Hepatocyte (in vitro differentiated cells): ENCODE data around the gene ALDH1A3. TPM values are rescaled to one million over a fixed set of nuclear protein-coding genes. Genes with fewer than 3 reads are reported as not detected.
A peak's percentile ranks its signal among the peaks of the same experiment; 100 is the strongest.

Source experiments
- DNase-seq: peaks from one replicate; pipeline ENCODE4 v3.0.0-alpha.2; 2016; ENCODE audit warnings: low spot score
- H2AFZ ChIP-seq: fragments of 200-600 bp; sonication (generic); 2 replicates; pipeline ENCODE4 v1.6.0; 2016; ENCODE audit warnings: antibody characterized with exemption, mild to moderate bottlenecking
- H3K27ac ChIP-seq: fragments of 200-600 bp; sonication (generic); 2 replicates; pipeline ENCODE4 v1.5.1; 2016; ENCODE audit warnings: mild to moderate bottlenecking
- H3K27me3 ChIP-seq: fragments of 200-600 bp; sonication (generic); 2 replicates; pipeline ENCODE4 v1.6.1; 2016
- H3K36me3 ChIP-seq: fragments of 200-600 bp; sonication (generic); replicated peaks from 2 replicates; pipeline ENCODE4 v1.5.1; 2016; ENCODE audit warnings: low read depth; ENCODE audit not compliant: insufficient read depth
- H3K4me1 ChIP-seq: fragments of 200-600 bp; sonication (generic); 2 replicates; pipeline ENCODE4 v1.5.1; 2016; ENCODE audit warnings: mild to moderate bottlenecking, moderate library complexity; ENCODE audit not compliant: insufficient read depth
- H3K4me2 ChIP-seq: fragments of 200-600 bp; sonication (generic); 2 replicates; pipeline ENCODE4 v1.6.0; 2016
- H3K4me3 ChIP-seq: fragments of 200-600 bp; sonication (generic); 2 replicates; pipeline ENCODE4 v1.5.1; 2016; ENCODE audit warnings: mild to moderate bottlenecking
- H3K79me2 ChIP-seq: fragments of 200-600 bp; sonication (generic); 2 replicates; pipeline ENCODE4 v1.6.0; 2017; ENCODE audit warnings: mild to moderate bottlenecking
- H3K9me2 ChIP-seq: fragments of 200-600 bp; sonication (generic); replicated peaks from 2 replicates; pipeline ENCODE4 v1.6.0; 2017; ENCODE audit warnings: mild to moderate bottlenecking; ENCODE audit not compliant: insufficient read depth
- H3K9me3 ChIP-seq: fragments of 200-600 bp; sonication (generic); 2 replicates; pipeline ENCODE4 v1.5.1; 2016; ENCODE audit warnings: low read depth, mild to moderate bottlenecking
- H4K20me1 ChIP-seq: fragments of 200-600 bp; sonication (generic); 2 replicates; pipeline ENCODE4 v1.6.0; 2016; ENCODE audit warnings: mild to moderate bottlenecking; ENCODE audit not compliant: insufficient read depth, poor library complexity, severe bottlenecking
- CTCF ChIP-seq: fragments of 200-600 bp; sonication (generic); IDR thresholded peaks from 2 replicates; pipeline ENCODE4 v1.5.1; 2016; ENCODE audit warnings: antibody characterized with exemption, mild to moderate bottlenecking; ENCODE audit not compliant: poor library complexity
- EZH2 ChIP-seq: fragments of 200-600 bp; sonication (generic); IDR thresholded peaks from 2 replicates; pipeline ENCODE4 v1.6.1; 2016; ENCODE audit warnings: antibody characterized with exemption, mild to moderate bottlenecking, borderline replicate concordance
- EZH2phosphoT487 ChIP-seq: fragments of 200-600 bp; sonication (generic); IDR thresholded peaks from one replicate; pipeline ENCODE4 v1.6.1; 2018; ENCODE audit warnings: antibody characterized with exemption, mild to moderate bottlenecking, low read depth, moderate library complexity; ENCODE audit not compliant: unreplicated experiment, severe bottlenecking
- WGBS: methylation state at CpG from one replicate; pipeline ENCODE4 v1.1.6; 2016; ENCODE audit warnings: low lambda C conversion rate; ENCODE audit errors: missing lambda C conversion rate; 5-methylcytosine and 5-hydroxymethylcytosine counted together
- polyA plus RNA-seq: library from polyadenylated mRNA; unstranded; fragments of >200 nt; fragmentation: Nextera tagmentation; extraction: Ambion mirVana; gene quantifications from 2 replicates; pipeline ENCODE4 v1.2.1, GENCODE V29; 2016
- total RNA-seq: library from RNA; depleted of rRNA; stranded (reverse); fragments of >200 nt; gene quantifications from 2 replicates; pipeline ENCODE4 v1.2.3, GENCODE V29; 2014

The ALDH1A3 gene
- total and polyA plus RNA-seq, 2 experiments from 2014 or later, result 6.8 to 20.5 TPM

- WGBS, result 43% methylated on average over 3 of the region's 3 CpGs
- Histone ChIP-seq H3K9me3 (no peaks in the 10 kb centered on the region), H3K9me2 (no peaks in the 10 kb centered on the region), H3K36me3 (no peaks in the 10 kb centered on the region), H3K4me3 (no peak overlapping the region), H3K79me2 (no peaks in the 10 kb centered on the region), H3K4me1 (no peaks in the 10 kb centered on the region), H4K20me1 (no peaks in the 10 kb centered on the region), H2AFZ (no peak overlapping the region), H3K4me2 (no peak overlapping the region), H3K27ac (peak overlapping the region; percentile 17), H3K27me3 (no peaks in the 10 kb centered on the region)
- no peak for TF ChIP-seq EZH2phosphoT487
- TF ChIP-seq EZH2, result no peak
- TF ChIP-seq CTCF, result no peak
- no peak for DNase-seq
Measured at GRCh38 chr15:100867433-100867832, 12.2 kb upstream of the ALDH1A3 start.

GRCh38 chr15:100869151-100869999 lies 10.3 kb upstream of the ALDH1A3 start:
- WGBS, result 60% methylated on average over 13 of the region's 13 CpGs
- no peaks in the 10 kb centered on the region for H4K20me1 ChIP-seq

GRCh38 chr15:100873029-100873677 lies 6.5 kb upstream of the ALDH1A3 start:
- no peak overlapping the region for H3K4me2 ChIP-seq
- DNase-seq, result peak; percentile 87
- H2AFZ ChIP-seq, result no peak overlapping the region
- H4K20me1 ChIP-seq, result no peaks in the 10 kb centered on the region
- H3K79me2 ChIP-seq, result no peaks in the 10 kb centered on the region
- no peaks in the 10 kb centered on the region for H3K9me2 ChIP-seq
- peaks cover 36% of the 10 kb centered on the region for H3K27me3 ChIP-seq
- H3K9me3 ChIP-seq, result no peaks in the 10 kb centered on the region
- no peak overlapping the region for H3K27ac ChIP-seq
- H3K4me3 ChIP-seq, result no peak overlapping the region
- no peaks in the 10 kb centered on the region for H3K36me3 ChIP-seq
- 29% methylated on average over 2 of the region's 2 CpGs for WGBS
- no peaks in the 10 kb centered on the region for H3K4me1 ChIP-seq
- TF ChIP-seq CTCF (peak; percentile 89), EZH2phosphoT487 (no peak)

More at GRCh38 chr15:100869151-100869999, 10.3 kb upstream of the ALDH1A3 start:
- H3K4me2 ChIP-seq, result no peak overlapping the region
- H3K27me3 ChIP-seq, result peaks cover 6% of the 10 kb centered on the region
- no peaks in the 10 kb centered on the region for H3K9me3 ChIP-seq
- H3K36me3 ChIP-seq, result no peaks in the 10 kb centered on the region
- no peak for TF ChIP-seq EZH2phosphoT487
- peak; percentile 51 for TF ChIP-seq CTCF
- no peaks in the 10 kb centered on the region for H3K4me1 ChIP-seq
- no peak overlapping the region for H3K4me3 ChIP-seq
- no peak for DNase-seq
- H3K9me2 ChIP-seq, result no peaks in the 10 kb centered on the region
- H2AFZ ChIP-seq, result no peak overlapping the region
- H3K27ac ChIP-seq, result no peak overlapping the region
- H3K79me2 ChIP-seq, result no peaks in the 10 kb centered on the region
